H1 (cell line): Measurements from ENCODE around the gene OBP2B. TPM values are rescaled to one million over a fixed set of nuclear protein-coding genes. Genes with fewer than 3 reads are reported as not detected.

Experiments used
- MAFK ChIP-seq: IDR thresholded peaks from 2 replicates; pipeline ENCODE4 v1.6.1; 2012; ENCODE audit warnings: low read depth, mild to moderate bottlenecking, improper control_type of control experiment, low read length
- polyA plus RNA-seq, 7 experiments: library from polyadenylated mRNA; depleted of rRNA in 3 of 7; stranded (reverse) in 5 of 7; unstranded in 2 of 7; fragments of >200 nt in 5 of 7; fragments of 200-250 nt in 2 of 7; gene quantifications; 1 replicate in 5 of 7; 2 replicates in 1 of 7; 4 replicates in 1 of 7; pipeline versions ENCODE4 v1.2.1 to v1.2.3, GENCODE V29; 2011 to 2013; ENCODE audit warnings: missing spikeins in 2 of 7, mixed read lengths in 2 of 7
- total RNA-seq: library from RNA; stranded (reverse); fragmentation: NEBNext Ultra II Directional; extraction: Animal tissue kit (Norgen Biotek cat#: 25700); gene quantifications from 2 replicates; pipeline ENCODE4 v1.2.1, GENCODE V29; 2021

The OBP2B gene
- total and polyA plus RNA-seq, 2 of the 8 experiments (the other 6 are each of a cell fraction or from before 2014, with no cell fraction given), result not detected

- TF ChIP-seq MAFK, result no peak
Measured at GRCh38 chr9:133168432-133168831, 40.6 kb downstream of the OBP2B start (continued).
